Globus pallidus (tissue), 1 donor: Measurements from ENCODE around the gene LGALS3BP.

Experiments used
- DNase-seq: peaks from one replicate; pipeline ENCODE4 v3.0.0-alpha.2; 2015; ENCODE audit warnings: low spot score

The LGALS3BP gene

DNA sequence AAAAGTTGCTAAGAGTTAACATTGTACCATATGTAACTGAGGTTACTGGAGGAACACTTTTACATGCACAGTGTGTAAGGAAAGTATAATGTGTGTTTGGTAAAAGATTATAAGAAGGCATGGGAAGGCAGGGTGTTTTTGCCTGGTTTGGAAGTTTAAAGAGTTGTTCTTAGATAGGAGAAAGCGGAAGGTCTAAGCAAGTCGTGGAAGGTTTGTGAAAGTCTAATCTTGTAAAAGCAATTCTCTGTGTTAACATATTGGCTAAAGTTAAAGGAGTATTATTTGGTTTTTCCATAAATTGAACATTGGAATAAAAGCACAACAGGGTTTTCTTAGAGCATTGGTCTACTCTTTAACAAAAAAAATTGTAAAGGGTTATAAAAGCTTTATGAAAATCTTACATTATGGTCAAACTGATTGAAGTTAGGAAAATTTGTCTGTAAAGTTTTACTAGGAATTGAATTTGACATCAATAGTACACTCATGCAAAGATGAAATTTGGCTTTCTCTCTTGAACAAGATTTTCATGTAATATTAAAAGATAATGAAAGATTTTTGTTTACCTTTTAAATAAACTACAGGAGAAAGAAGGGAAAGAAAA, 34.5 kb upstream of the LGALS3BP start:
- DNase-seq, result no peak

GRCh38 chr17:79012563-79013134, 32.9 kb upstream of the LGALS3BP start:
- no peak for DNase-seq

DNA sequence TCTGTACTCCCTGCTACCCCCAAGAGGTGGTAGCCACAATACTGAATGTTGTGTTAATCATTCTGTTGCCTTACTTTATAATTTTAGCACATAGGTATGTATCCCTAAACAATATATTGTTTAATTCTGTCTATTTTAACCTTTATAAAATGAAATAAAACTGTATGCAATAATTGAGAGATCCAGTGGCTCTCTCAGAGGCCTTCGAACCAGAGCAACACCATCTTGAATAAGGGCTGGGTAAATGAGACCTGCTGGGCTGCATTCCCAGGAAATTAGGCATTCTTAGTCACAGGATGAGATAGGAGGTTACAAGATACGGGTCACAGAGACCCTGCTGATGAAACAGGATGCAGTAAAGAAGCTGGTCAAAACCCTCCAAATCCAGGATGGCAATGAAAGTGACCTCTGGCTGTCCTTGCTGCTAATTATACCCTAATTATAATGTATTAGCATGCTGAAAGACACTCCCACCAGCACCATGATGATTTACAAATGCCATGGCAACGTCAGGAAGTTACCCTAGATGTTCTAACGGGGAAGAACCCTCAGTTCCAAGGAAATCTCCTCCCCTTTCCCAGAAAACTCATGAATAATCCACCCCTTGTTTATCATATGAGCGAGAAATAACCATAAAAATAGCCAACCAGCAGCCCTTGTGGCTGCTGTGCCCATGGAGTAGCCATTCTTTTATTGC, 31.9 kb upstream of the LGALS3BP start:
- no peak for DNase-seq

DNA sequence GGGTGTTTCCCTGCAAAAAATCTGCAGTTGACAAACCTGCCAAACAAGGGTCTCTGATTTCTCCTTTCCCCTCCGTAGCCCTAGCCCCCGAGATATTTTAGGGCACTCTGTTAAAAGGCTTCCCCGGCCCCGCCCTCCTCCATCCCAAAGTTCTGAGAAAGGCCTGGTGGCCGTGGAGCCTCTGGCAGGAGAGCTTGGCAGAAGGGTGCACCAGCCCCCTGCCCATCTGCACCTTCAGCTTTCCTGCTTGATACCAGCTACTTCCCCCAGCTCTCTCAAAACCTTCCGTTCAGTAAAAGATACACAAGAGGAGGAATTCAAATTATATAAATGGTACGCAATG, 30.6 kb upstream of the LGALS3BP start:
- no peak for DNase-seq

DNA sequence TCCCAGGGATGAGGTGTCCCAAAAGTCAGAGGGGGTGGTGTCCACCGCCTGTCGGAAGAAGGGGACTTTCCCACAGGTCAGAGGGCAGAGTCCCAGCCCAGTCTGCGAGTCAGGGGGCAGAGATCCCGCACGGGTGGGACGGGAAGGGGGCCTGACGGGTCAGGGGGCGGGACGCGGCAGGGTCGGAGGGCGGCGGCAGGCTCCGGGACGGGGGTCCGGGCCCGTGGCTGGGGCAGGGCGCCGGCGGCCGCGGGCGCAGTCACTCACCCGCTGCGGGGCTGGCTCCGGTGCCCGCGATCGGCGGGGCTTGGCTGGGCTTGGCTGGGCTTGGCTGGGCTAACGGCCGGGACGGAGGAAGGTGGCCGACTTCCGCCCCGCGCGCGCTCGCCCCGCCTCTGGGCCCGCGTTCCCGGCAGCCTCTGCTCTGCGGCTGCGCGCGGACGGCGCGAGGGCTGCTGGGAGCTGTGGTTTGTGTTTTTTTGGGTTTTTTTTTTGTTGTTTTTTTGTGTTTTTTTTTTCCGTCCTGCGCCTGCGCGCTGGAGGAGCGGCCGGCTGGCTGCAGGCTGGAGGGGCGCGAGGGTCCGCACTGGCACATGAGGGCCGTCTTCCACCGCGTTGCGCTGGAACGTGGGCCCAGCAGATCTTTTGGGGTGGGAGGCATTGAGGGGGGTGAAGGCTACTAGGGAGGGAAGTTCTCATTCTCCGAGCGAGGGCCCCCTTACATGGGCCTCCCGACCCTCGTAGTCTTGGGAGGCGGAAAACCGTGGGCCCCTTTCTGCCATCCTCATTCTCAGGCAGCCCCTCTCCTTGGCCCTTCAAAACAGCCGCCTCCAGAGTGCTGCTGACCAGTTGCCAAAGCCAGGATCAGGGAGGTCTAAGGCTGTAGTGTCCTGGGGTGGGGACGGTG, 29.9 kb upstream of the LGALS3BP start, which contains the start of gene CANT1:
TSS of gene CANT1 (minus strand) at position 368 of the 907 bp plus-strand sequence. CDS start 12,142 bp downstream, outside the sequence.
- peak; percentile 79 for DNase-seq

- DNase-seq, result no peak
Observed at GRCh38 chr17:79008666-79009387, 29.1 kb upstream of the LGALS3BP start.

GRCh38 chr17:79007504-79008381, 28.0 kb upstream of the LGALS3BP start:
- DNase-seq, result no peak

DNA sequence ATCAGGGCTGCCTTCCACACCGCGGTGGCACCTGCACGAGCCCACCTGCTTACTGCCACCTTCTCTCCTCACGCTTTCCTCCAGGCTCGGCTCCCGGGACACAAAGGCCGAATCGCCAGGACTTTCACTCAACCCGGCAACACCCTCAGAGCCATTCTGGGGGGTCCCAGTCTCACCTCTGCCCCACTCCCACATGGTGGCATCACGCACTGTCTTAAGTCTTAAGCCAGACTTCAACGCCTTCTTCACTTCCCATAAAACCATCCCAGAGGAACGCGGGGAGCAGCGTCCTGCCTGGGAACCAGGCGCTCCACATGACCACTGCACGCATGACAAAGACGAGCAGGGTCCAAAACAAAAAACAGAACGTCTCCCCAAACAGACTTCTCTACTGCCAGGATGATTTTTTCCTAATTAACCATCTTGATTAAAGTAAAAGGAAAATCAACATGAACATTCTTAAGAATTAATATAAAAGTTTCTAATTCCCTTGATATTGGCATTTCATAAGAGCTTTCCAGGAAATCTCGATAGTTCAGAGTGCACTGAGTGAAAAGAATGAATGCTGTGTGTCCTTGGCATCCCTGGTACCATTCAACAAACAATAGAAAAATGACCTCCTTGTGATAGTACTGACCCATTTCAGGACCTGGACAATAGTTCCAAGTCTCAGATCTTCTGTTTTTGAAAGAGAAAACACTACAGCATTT, 27.2 kb upstream of the LGALS3BP start:
- DNase-seq, result no peak

GRCh38 chr17:79006046-79006445, 26.3 kb upstream of the LGALS3BP start:
- DNase-seq, result no peak

GRCh38 chr17:79005063-79005861, 25.5 kb upstream of the LGALS3BP start:
- DNase-seq, result no peak

DNA sequence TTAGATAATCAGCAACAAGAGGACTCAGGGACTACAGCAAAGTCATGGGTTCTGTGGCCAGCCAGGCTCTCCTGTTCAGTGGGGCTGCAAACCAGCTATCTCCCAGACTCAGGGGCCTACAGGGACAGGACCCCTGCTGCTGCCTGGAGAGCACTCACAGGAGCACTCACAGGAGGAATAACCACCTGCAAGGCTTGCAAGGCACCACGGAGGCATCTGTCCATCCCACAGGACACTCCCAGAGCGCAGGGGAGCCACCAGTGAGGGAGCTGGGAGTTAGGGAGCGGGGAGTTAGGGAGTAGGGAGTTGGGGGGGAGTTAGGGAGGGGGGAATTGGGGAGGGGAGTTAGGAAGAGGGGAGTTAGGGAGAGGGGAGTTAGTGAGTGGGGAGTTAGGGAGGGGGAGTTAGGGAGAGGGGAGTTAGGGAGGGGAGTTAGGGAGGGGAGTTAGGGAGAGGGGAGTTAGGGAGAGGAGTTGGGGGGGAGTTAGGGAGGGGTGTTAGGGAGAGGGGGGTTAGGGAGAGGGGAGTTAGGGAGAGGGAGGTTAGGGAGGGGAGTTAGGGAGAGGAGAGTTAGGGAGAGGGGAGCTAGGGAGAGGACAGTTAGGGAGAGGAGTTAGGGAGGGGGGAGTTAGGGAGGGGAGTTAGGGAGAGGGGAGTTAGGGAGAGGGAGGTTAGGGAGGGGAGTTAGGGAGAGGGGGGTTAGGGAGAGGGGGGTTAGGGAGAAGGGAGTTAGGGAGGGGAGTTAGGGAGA, 24.1 kb upstream of the LGALS3BP start:
- DNase-seq, result no peak

DNA sequence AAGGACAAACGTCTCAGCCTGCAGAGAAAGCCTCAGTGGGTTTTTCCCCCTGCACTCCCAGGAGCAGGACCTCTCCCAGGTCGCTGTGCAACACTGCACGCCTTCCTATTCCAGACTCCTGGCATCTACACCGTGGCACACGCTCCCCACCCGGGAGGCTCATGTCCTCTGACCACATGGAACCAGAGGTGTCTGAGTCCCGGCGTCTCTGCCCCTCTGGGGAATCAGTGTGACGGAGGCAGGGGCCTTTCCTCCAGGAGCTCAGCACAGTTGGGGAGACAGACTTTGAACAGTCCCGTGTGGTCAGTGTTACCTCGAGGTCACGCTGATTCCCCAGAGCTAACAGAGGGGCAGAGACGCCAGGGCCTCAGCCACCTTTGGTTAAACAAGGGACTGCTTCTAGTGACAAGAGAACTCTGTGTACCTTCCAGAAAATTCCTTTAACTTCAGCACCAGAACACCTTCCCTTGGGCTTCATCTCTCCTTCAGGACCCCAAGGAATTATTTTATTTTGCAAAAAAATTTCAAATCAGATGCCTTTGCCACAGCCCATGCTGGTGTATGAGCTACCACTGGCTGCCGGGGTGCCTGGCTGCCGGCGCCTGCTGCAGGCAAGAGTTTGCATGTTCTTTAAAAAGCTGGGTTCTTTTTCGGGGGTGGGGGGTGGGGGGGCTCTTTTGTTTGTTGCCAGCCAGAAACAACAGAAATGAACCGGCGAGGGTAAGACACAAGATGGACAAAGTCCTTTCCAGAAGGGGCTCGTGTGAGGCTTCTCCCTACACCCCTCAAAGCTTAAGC, 23.3 kb upstream of the LGALS3BP start:
- DNase-seq, result no peak

GRCh38 chr17:79002291-79002690, 22.6 kb upstream of the LGALS3BP start:
- DNase-seq, result no peak

DNA sequence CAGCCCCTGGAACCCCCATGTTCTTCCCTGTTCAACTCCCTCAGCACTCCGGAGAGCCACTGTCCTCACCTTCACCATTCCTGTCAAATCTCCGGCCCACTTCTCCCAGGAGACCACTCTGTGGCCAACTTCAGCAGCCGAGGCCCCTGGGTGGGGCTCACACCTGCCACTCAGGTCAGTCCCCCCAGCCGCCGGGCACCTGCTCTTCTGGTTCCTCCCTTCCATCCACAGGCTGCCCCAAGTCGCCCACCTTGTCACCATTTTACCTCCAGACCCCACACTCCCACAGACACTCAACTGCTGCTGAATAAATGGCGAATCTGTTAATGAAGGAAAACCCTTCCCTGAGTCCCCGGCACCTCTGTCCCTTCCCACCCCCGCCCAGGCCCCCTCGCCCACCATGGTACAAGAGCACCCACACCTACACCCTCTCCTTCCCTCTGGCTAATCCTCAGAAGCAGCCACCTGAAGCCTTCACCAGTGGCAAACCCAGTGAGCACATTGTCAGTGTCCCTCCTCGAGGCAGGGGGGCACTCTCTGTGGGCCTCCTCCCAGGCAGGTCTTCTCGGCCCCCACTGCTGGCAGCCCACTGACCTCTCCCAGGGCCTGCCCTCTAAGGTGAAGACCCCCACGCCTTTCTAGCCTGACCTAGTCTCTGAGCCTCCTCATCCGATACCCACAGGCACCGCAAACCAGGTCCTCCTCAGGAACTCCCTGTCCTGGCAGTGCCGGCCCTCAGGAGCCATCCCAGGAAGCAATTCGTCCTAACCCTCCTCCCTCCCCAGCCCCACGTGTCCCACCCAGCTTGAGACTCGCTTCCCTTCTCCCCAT, 21.7 kb upstream of the LGALS3BP start:
- no peak for DNase-seq

DNA sequence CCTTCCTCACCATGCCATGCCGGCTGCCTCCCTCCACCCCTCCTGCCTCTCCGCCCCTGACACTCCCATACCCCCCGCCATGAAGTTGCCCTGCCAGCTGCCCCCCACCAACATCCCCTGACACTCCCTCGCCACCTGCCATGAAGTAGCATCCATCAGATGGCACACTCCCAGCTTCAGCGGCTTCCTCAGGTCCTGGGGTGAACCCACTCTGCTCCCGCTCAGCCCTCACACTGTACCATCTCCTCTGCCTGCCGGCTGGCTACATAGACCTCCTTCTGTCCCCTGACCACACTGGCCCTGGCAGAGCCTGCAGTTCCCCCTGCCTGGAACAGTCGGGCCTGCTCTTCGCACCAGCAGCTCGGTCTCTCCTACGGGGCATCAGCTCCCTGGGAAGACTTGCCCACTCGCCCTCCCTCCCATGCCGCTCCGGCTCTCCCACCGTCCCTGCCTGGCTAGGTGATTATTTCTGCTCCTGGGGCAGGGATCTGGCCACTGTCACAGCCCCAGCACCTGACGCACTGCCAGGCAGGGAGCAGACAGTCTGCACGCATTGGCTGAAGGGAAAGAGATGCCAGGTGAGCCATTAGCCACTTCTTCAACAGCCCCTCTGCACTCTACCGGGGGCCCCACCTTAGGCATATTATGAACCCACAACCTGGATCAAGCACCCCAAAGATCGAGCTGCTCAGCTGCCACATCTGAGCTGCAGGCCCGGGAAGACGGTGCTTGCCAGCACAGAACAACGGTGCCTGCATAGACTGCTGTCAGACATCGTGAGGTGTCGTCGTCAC, 20.9 kb upstream of the LGALS3BP start:
- DNase-seq, result no peak

GRCh38 chr17:78999947-79000395, 20.2 kb upstream of the LGALS3BP start:
- DNase-seq, result no peak
